ENCODE data around the gene CBX3.

GRCh38 chr7:26238032-26238431, 36.5 kb downstream of the CBX3 start:
- TF ChIP-seq CTCF (IDR thresholded peaks at IDR 0.05), result no peak
- no peak for TF ChIP-seq EP300 (IDR thresholded peaks at IDR 0.05)
